ENCODE data around the gene SORCS2.

DNA sequence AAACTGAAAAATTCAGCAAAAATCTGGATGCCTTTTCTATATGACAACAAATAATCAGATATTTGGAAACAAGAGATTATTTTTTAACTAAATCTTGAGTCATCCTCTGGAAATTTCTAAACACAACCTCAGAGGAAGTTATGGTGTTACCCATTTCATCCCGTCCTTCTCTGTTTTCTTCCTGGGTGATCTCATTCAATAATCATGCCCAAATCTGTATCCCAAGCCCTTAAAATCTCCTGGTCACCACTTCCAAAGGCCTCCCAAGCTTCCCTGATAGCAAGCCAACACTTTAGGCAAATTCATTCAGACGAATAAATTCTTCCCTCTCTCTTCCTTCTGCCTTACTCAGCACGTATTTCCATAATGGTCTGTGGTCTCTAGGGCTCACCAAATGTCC is 9.7 kb upstream of the SORCS2 start:
- no peak for TF ChIP-seq EZH2 (IDR thresholded peaks at IDR 0.05; ENCODE audit: low read length)
- TF ChIP-seq, protein P1, sequence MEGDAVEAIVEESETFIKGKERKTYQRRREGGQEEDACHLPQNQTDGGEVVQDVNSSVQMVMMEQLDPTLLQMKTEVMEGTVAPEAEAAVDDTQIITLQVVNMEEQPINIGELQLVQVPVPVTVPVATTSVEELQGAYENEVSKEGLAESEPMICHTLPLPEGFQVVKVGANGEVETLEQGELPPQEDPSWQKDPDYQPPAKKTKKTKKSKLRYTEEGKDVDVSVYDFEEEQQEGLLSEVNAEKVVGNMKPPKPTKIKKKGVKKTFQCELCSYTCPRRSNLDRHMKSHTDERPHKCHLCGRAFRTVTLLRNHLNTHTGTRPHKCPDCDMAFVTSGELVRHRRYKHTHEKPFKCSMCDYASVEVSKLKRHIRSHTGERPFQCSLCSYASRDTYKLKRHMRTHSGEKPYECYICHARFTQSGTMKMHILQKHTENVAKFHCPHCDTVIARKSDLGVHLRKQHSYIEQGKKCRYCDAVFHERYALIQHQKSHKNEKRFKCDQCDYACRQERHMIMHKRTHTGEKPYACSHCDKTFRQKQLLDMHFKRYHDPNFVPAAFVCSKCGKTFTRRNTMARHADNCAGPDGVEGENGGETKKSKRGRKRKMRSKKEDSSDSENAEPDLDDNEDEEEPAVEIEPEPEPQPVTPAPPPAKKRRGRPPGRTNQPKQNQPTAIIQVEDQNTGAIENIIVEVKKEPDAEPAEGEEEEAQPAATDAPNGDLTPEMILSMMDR (optimal IDR thresholded peaks at IDR 0.05 in 1 of 3, IDR thresholded peaks at IDR 0.05 in 1 of 3, conservative IDR thresholded peaks at IDR 0.05 in 1 of 3; ENCODE audit: extremely low read depth in 1 of 3, insufficient read depth in 2 of 3, low read length in 3 of 3) = no peak

All from keratinocyte (primary cell).